Ovary (tissue), 9 donors: Measurements from ENCODE around the gene MSANTD2. TPM values are rescaled to one million over a fixed set of nuclear protein-coding genes. Genes with fewer than 3 reads are reported as not detected.

ENCODE experiments used
- DNase-seq, 5 donors: peaks; one replicate each; pipeline ENCODE4 v3.0.0-alpha.2; 2019 to 2020
- H3K27ac ChIP-seq, 2 donors: fragments of 200-600 bp; one replicate each; pipeline versions ENCODE4 v1.5.1 to v1.8.0; 2019 to 2022
- H3K27me3 ChIP-seq: fragments of 200-600 bp; one replicate; pipeline ENCODE4 v1.8.0; 2022
- H3K36me3 ChIP-seq: fragments of 200-600 bp; sonication (generic); one replicate; pipeline ENCODE4 v1.5.1; 2019
- H3K4me1 ChIP-seq: one replicate; pipeline ENCODE4 v1.8.1; 2013; ENCODE audit warnings: mild to moderate bottlenecking, moderate library complexity; ENCODE audit not compliant: insufficient read depth
- H3K4me3 ChIP-seq: fragments of 200-600 bp; sonication (generic); one replicate; pipeline ENCODE4 v1.5.1; 2017
- H3K9me3 ChIP-seq, 2 donors: fragments of 200-600 bp in 1 of 2; sonication (generic) in 1 of 2; one replicate each; pipeline versions ENCODE4 v1.5.1 to v1.8.1; 2013 to 2019; ENCODE audit warnings: mild to moderate bottlenecking in 1 of 2, moderate library complexity in 1 of 2
- EP300 ChIP-seq: sonication (generic); formaldehyde crosslinking; IDR thresholded peaks from one replicate; pipeline ENCODE4 v1.6.1; 2017; ENCODE audit warnings: antibody characterized with exemption
- POLR2A ChIP-seq: fragments of 450-650 bp; IDR thresholded peaks from one replicate; pipeline ENCODE4 v1.6.1; 2017; ENCODE audit warnings: antibody characterized with exemption, mild to moderate bottlenecking, moderate library complexity
- WGBS, 3 donors: extraction: QIAGEN DNeasy Blood & Tissue Kit in 1 of 3; methylation state at CpG; one replicate each; pipeline versions ENCODE4 v1.1.5 to v1.1.7; 2013 to 2017; 5-methylcytosine and 5-hydroxymethylcytosine counted together
- intact Hi-C, 4 donors: fragments of 100-400 bp; cut with DNase I; formaldehyde crosslinking; loops; one replicate each; pipeline versions ENCODE4 v1.11.0 to v1.15.1; 2022 to 2023
- polyA plus RNA-seq, 2 donors: library from polyadenylated mRNA; stranded (reverse); fragments of 200-250 nt in 1 of 2; fragments of 350-450 nt in 1 of 2; fragmentation: Illumina TruSeq in 1 of 2; extraction: RNeasy Lipid Tissue Mini Kit (QIAGEN cat#74804) in 1 of 2; gene quantifications; one replicate each; pipeline ENCODE4 v1.2.3, GENCODE V29; 2013 to 2014
- total RNA-seq, 7 donors: library from RNA; depleted of rRNA in 2 of 7; stranded (reverse); fragments of >200 nt in 2 of 7; fragmentation: NEBNext Ultra II Directional in 3 of 7; extraction: Animal tissue kit (Norgen Biotek cat#: 25700) in 3 of 7; gene quantifications; one replicate each; pipeline versions ENCODE4 v1.1.0 to v1.2.4, GENCODE V29; 2016 to 2023
- TF ChIP-seq, protein P1 (sequence below), 3 donors: fragments of 450-650 bp in 2 of 3; fragments of 200-600 bp in 1 of 3; IDR thresholded peaks; one replicate each; pipeline versions ENCODE4 v1.5.1 to v1.8.0; 2016 to 2022; ENCODE audit warnings: antibody characterized with exemption in 3 of 3, mild to moderate bottlenecking in 1 of 3
- donor health status: DM: no; HTN: no; CAD: no; lungs with moderate emphysema.
- donor health status: DM: no; HTN: no; CAD: no.
- donor health status: Bipolar disorder and iron deficiency.
- donor health status: DM: yes; HTN: yes; CAD: no.
- donor health status: DM: no; HTN: no; CAD: no.
- donor health status: DM: yes; HTN: yes; CAD: no.

Gene MSANTD2
- total and polyA plus RNA-seq, 9 donors = 9.9 to 19.4 (median 16.7) TPM

- TF ChIP-seq POLR2A (no peak), EP300 (no peak)
- TF ChIP-seq, protein P1, sequence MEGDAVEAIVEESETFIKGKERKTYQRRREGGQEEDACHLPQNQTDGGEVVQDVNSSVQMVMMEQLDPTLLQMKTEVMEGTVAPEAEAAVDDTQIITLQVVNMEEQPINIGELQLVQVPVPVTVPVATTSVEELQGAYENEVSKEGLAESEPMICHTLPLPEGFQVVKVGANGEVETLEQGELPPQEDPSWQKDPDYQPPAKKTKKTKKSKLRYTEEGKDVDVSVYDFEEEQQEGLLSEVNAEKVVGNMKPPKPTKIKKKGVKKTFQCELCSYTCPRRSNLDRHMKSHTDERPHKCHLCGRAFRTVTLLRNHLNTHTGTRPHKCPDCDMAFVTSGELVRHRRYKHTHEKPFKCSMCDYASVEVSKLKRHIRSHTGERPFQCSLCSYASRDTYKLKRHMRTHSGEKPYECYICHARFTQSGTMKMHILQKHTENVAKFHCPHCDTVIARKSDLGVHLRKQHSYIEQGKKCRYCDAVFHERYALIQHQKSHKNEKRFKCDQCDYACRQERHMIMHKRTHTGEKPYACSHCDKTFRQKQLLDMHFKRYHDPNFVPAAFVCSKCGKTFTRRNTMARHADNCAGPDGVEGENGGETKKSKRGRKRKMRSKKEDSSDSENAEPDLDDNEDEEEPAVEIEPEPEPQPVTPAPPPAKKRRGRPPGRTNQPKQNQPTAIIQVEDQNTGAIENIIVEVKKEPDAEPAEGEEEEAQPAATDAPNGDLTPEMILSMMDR (IDR thresholded peaks at IDR 0.05) = no peak
- Histone ChIP-seq H3K4me3 (peak overlapping the region; percentile 41), H3K27me3 (no peaks in the 10 kb centered on the region), H3K36me3 (no peaks in the 10 kb centered on the region), H3K9me3 (no peaks in the 10 kb centered on the region), H3K4me1 (no peaks in the 10 kb centered on the region), H3K27ac (peak overlapping the region in 1 of 2 donors; percentile 13)
- peak in 3 of 5 donors; percentile 22 to 40 (median 23) for DNase-seq
- WGBS, 3 donors = 0 to 1% (median 1%) methylated on average over 45 of the region's 45 CpGs
- intact Hi-C loops = no loop called here
Measured at GRCh38 chr11:124717786-124718651, 82.2 kb downstream of the MSANTD2 start.

DNA sequence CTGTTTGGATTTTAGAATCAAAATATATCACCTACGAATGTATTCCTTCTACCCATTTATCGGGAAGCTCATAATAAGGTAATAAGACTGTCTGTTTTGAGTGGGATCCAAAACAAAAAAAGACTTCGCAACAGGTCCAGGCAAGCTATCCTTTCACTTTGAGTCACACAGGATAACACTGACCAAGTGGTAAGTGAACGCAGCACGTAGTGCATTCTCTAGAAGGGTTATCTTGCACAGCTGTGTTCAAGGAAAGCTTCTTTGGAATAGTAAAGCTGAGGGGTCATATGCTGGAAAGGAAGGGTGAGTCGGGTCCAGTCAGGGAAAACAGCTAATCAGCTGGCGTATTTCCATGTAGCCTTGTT is 82.8 kb downstream of the MSANTD2 start:
- no peaks in the 10 kb centered on the region for H3K36me3 ChIP-seq
- 10 to 17% (median 13%) methylated on average over 7 of the region's 7 CpGs for WGBS, 3 donors
- H3K9me3 ChIP-seq = no peaks in the 10 kb centered on the region
- no peaks in the 10 kb centered on the region for H3K27me3 ChIP-seq
- no peak for DNase-seq
- no peak overlapping the region for H3K4me3 ChIP-seq
- TF ChIP-seq EP300 (no peak), POLR2A (no peak)
- TF ChIP-seq, protein P1 (IDR thresholded peaks at IDR 0.05) = no peak
- intact Hi-C loops = no loop called here
- peak overlapping the region in 1 of 2 donors; percentile 13 for H3K27ac ChIP-seq
- no peaks in the 10 kb centered on the region for H3K4me1 ChIP-seq

DNA sequence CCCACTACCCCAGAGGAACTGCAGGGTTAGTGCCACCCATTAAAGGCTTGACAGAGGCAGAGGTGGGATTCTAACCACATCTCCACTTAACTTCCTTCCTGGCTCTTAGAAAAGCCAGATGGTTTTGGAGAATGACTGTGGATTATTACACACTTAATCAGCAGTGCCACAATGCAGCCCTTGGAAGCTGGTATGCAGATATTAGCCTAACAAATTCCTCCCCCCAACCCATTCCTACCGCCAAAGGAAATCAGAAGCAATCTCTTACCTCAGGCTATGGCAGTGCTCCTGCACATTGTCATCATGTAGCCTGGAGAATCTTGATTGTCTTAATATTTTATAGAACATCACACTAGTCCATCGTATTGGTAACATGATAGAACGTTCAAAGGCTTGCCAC is 83.6 kb downstream of the MSANTD2 start:
- Histone ChIP-seq H3K27me3 (no peaks in the 10 kb centered on the region), H3K27ac (no peak overlapping the region), H3K4me3 (no peak overlapping the region), H3K9me3 (no peaks in the 10 kb centered on the region), H3K36me3 (no peaks in the 10 kb centered on the region), H3K4me1 (no peaks in the 10 kb centered on the region)
- intact Hi-C loops = no loop called here
- WGBS, 3 donors = 57 to 84% (median 66%) methylated on average over 3 of the region's 3 CpGs
- no peak for TF ChIP-seq POLR2A
- TF ChIP-seq, protein P1 (IDR thresholded peaks at IDR 0.05) = no peak
- no peak for TF ChIP-seq EP300
- no peak for DNase-seq

Other genes starting within 250 kb of the MSANTD2 start
- gene OR8A1, start 230.4 kb downstream of the MSANTD2 start, total RNA-seq = not detected
- gene OR8A1, start 230.4 kb downstream of the MSANTD2 start, polyA plus RNA-seq = not detected
- not detected for gene PANX3, start 189.0 kb downstream of the MSANTD2 start, total RNA-seq
- not detected for gene PANX3, start 189.0 kb downstream of the MSANTD2 start, polyA plus RNA-seq
- gene TBRG1, start 177.5 kb downstream of the MSANTD2 start, total RNA-seq = 10 to 100 TPM; 15.0 to 41.4 (median 24.2) TPM
- 10 to 100 TPM; 20.4 to 27.4 TPM for gene TBRG1, start 177.5 kb downstream of the MSANTD2 start, polyA plus RNA-seq
- gene SIAE, start 126.7 kb downstream of the MSANTD2 start, total RNA-seq = 10 to 100 TPM in 3 of 7 donors, 1 to 10 TPM in 4; 2.3 to 14.7 (median 8.1) TPM
- 10 to 100 TPM in 1 of 2 donors, 1 to 10 TPM in 1; 5.1 to 18.8 TPM for gene SIAE, start 126.7 kb downstream of the MSANTD2 start, polyA plus RNA-seq
- gene SPA17, start 126.5 kb downstream of the MSANTD2 start, total RNA-seq = 10 to 100 TPM in 1 of 7 donors, 1 to 10 TPM in 6; 1.3 to 30.1 (median 3.0) TPM
- gene SPA17, start 126.5 kb downstream of the MSANTD2 start, polyA plus RNA-seq = 10 to 100 TPM in 1 of 2 donors, 1 to 10 TPM in 1; 2.3 to 10.4 TPM
- 1 to 10 TPM in 6 of 7 donors, not detected in 1; 1.1 to 7.0 (median 4.2) TPM for gene NRGN, start 60.5 kb downstream of the MSANTD2 start, total RNA-seq
- gene NRGN, start 60.5 kb downstream of the MSANTD2 start, polyA plus RNA-seq = 1 to 10 TPM; 3.3 to 5.1 TPM
- gene VSIG2, start 48.2 kb downstream of the MSANTD2 start, total RNA-seq = 10 to 100 TPM in 1 of 7 donors, 1 to 10 TPM in 3, under 1 TPM in 2, not detected in 1; 0.38 to 27.1 (median 1.8) TPM
- gene VSIG2, start 48.2 kb downstream of the MSANTD2 start, polyA plus RNA-seq = under 1 TPM; 0.30 to 0.48 TPM
- gene ESAM, start 38.1 kb downstream of the MSANTD2 start, total RNA-seq = 10 to 100 TPM in 4 of 7 donors, 1 to 10 TPM in 3; 7.3 to 28.4 (median 11.2) TPM
- gene ESAM, start 38.1 kb downstream of the MSANTD2 start, polyA plus RNA-seq = 10 to 100 TPM; 40.7 to 46.6 TPM
- gene ROBO3, start 65.0 kb upstream of the MSANTD2 start, total RNA-seq = 10 to 100 TPM; 36.9 to 90.4 (median 56.7) TPM
- 10 to 100 TPM; 15.2 to 62.8 TPM for gene ROBO3, start 65.0 kb upstream of the MSANTD2 start, polyA plus RNA-seq
- 10 to 100 TPM in 4 of 7 donors, 1 to 10 TPM in 3; 5.9 to 22.0 (median 10.0) TPM for gene ROBO4, start 97.5 kb upstream of the MSANTD2 start, total RNA-seq
- gene ROBO4, start 97.5 kb upstream of the MSANTD2 start, polyA plus RNA-seq = 10 to 100 TPM in 1 of 2 donors, 1 to 10 TPM in 1; 7.8 to 12.0 TPM
- gene HEPN1, start 118.8 kb upstream of the MSANTD2 start, total RNA-seq = under 1 TPM in 2 of 7 donors, not detected in 5; 0.24 to 0.48 TPM
- gene HEPN1, start 118.8 kb upstream of the MSANTD2 start, polyA plus RNA-seq = not detected
- under 1 TPM in 2 of 7 donors, not detected in 5; 0.10 TPM for gene HEPACAM, start 135.6 kb upstream of the MSANTD2 start, total RNA-seq
- gene HEPACAM, start 135.6 kb upstream of the MSANTD2 start, polyA plus RNA-seq = under 1 TPM in 1 of 2 donors, not detected in 1; 0.13 TPM
- 1 to 10 TPM in 5 of 7 donors, under 1 TPM in 2; 0.87 to 1.9 (median 1.4) TPM for gene CCDC15, start 153.8 kb upstream of the MSANTD2 start, total RNA-seq
- gene CCDC15, start 153.8 kb upstream of the MSANTD2 start, polyA plus RNA-seq = 1 to 10 TPM in 1 of 2 donors, under 1 TPM in 1; 0.82 to 1.1 TPM